Choroid plexus epithelial cell (primary cell): ENCODE measurements around the gene FAM204A.

ENCODE experiments used
- DNase-seq: peaks from one replicate; pipeline ENCODE4 v3.0.0-alpha.2; 2010; ENCODE audit warnings: low read depth
- H3K4me3 ChIP-seq: 2 replicates; pipeline ENCODE4 v1.5.1; 2011; ENCODE audit warnings: low read depth, mild to moderate bottlenecking, control low read depth, low read length, moderate library complexity
- CTCF ChIP-seq: conservative IDR thresholded peaks from 2 replicates; pipeline ENCODE4 v1.5.1; 2011; ENCODE audit warnings: low read depth, mild to moderate bottlenecking, control low read depth, inconsistent platforms, low read length, moderate library complexity

FAM204A gene

GRCh38 chr10:118307220-118307619 is 34.9 kb downstream of the FAM204A start:
- H3K4me3 ChIP-seq: no peak overlapping the region
- TF ChIP-seq CTCF: no peak
- no peak for DNase-seq

GRCh38 chr10:118305730-118306129 is 36.4 kb downstream of the FAM204A start:
- no peak for TF ChIP-seq CTCF
- DNase-seq: no peak
- no peak overlapping the region for H3K4me3 ChIP-seq

- H3K4me3 ChIP-seq: no peak overlapping the region
- no peak for DNase-seq
- no peak for TF ChIP-seq CTCF
These were observed 37.6 kb downstream of the FAM204A start for GRCh38 chr10:118304521-118304920.

- no peak for TF ChIP-seq CTCF
- no peak overlapping the region for H3K4me3 ChIP-seq
- DNase-seq: no peak
These were observed 40.9 kb downstream of the FAM204A start for GRCh38 chr10:118301211-118301610.

GRCh38 chr10:118300320-118300719 is 41.8 kb downstream of the FAM204A start:
- no peak for DNase-seq
- TF ChIP-seq CTCF: no peak

GRCh38 chr10:118298787-118299186 is 43.3 kb downstream of the FAM204A start:
- DNase-seq: no peak
- H3K4me3 ChIP-seq: no peak overlapping the region
- no peak for TF ChIP-seq CTCF

More at GRCh38 chr10:118300320-118300719, 41.8 kb downstream of the FAM204A start:
- no peak overlapping the region for H3K4me3 ChIP-seq

GRCh38 chr10:118291122-118291521 is 51.0 kb downstream of the FAM204A start:
- DNase-seq: no peak
- TF ChIP-seq CTCF: no peak
- H3K4me3 ChIP-seq: no peak overlapping the region
